Measurements from ENCODE around the gene ALDH1L1.
"Not testable (repeated sequence)": the region's sequence is repeated elsewhere in the genome, so short reads cannot be mapped to it uniquely, and the experiment has no call there.

The ALDH1L1 gene

DNA sequence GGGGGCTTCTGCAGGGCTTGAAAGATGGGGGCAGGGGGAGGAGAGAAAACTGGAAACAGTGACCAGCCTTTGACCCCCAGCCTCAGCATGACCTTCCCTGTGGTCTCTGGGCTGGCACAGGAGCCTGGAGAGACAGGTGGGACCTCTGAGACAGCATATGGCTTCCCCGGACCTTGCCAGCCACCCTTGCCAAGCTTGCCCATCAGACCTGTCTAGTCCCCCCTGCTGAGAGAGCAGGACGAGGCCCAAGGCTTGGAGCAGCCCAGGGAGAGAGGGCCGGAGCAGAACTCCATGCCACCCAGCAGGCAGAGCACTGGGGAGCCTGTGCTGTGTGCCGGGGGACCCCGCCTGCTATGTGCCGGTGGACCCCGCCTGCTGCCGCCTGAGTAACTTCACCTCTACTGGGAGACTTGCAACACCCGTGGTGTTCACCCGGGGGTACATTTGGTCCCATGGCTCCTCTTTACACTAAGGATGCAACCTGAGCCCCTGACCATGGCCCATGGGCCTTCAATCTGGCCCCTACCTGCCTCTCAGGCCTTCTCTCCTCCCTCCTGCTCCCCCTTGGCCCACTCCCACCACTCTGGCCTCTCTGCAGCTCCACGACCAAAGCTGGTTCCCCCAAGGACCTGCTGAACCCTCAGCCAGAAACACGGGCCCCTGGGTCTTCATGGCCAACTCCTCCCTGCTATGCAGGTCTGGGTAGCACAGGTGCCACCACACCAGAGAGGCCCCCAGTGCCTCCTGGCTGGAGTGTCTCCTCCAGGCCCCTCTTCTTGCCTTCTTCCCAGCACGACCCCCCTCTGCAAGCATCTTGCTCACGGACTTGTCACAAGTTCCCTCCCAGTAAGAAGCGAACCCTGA, 75.4 kb downstream of the ALDH1L1 start:
- no peak for DNase-seq

DNA sequence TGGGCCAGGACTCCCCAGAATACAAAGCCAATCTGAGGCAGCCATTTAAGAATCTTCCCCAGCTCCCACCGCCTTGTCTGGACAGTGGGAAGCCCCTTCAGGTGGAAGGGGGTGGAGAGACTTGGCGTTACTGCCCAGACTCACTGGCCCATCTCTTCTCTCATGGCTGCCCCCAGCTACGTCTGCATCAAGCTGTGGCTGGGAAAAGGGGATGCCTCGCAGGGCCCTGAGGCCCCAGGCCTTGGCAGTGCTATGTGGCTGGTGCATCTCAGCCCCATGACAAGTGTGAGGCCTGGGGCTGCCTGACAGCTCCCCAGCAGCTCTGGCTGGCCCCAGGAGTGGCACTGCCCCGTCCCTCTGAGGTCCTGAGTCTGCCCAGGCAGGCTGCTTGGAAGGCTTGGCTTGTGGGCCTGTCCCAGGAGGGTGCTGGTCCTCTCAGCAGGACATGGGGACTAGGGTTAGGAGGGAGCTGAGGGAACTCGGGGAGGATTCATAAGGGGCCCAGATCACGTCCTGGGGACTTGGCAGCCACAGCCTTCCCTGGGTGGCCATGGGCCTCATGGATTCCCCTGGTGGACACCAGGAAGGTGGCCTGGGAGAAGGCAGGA, 76.3 kb downstream of the ALDH1L1 start:
- DNase-seq = no peak

DNA sequence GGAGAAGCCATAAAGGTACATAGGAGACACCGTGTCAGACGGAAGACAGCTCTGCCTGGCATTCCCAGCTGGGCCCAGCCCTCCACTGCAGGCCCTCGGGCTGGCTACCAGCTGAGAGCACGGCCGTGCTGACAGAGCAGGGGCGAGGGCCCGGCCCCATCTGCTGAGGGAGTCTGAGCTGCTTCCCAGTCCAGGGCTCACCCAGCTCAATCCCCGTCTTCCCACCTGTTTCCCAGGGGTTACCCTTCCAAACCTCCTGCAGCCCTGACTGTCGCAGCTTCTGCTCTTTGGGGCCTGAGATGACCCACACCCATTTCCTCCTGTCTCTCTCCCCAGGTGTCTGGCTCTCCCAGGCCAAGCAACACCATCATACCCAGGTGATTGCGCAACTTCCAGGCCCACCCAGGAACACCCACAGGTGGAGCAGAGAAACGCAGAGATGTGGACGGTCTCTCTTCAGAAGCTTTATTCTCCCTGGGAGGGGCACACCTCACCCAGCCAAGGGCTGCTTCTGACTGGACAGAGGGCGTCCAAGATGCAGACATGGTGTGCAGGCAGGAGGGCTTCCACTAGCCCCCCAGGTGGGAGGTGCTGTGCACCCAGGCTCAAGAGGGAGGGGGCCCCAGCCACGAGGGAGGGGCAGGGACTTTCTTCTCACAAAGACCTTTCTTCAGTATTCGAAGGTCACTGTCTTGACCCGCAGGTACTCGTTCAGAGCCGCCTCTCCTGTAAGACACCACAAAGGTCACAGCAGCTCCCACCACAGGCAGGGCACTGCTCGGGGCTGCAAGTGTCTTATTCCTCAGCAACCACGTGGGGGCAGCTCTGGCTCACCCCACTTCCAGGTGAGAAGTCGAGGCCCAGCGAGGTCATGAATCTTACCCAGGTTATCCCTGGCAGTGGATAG, 77.0 kb downstream of the ALDH1L1 start:
- no peak for DNase-seq

DNA sequence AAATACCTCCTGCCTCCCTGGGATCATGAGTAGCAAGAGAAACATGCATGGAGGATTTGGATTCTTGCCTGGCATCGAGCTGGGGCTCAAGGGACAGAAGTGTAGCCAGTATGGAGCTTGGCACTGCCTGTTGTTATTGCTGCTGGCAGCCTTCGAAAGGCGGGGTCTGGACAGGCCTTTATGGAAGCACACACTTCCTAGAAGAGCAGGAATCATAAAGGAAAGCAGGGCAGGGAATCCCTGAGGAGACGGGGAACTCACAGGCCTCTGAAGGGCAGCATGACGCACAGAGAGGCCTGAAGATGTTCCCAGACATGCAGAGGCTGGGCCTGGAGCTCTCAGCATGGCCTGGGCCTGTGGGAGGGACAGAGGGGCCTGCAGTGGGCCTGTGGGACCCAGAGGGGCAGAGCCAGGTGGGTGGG, 77.8 kb downstream of the ALDH1L1 start:
- DNase-seq = no peak

DNA sequence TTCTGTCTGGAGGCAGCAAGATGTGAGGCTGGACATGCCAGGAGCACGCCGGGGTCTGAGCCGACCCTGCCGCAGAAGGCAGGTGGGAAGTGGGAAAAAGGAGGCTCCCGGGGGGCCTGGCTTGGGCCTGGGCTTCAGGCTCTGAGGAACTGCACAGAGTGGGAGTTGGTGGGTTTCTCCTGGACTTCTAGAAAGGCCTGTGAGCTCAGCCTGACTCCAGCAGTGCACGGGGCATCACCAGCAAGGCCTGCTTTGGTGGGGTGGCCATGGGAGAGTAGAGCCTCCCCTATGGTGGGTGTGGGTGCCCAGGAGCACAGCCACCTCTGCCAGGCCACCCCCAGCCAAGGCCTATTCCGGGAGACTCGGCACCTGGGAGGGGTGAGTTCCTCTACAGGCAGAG, 78.4 kb downstream of the ALDH1L1 start:
- no peak for DNase-seq

DNA sequence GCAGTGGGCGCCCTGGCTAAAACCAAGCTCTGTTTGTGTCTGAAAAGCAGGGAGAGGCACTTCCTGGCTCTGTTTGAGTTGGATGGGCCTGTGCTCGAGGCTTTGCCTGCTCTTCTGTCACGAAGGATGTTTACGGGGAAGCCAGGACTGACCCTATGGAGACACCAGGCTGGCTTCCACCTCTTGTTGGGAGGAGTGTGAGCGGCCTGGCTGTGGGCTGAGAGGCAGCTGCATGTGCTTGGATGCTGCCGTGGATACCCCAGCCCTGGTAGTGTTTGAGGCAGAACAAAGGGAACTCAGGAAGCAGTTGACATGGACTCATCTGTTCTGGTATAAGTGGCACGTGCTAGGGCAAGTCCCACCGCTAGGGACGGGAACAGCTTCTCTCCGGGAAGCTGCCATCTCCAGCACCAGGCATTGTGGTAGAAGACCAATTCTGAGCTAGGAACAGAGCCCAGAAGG, 78.8 kb downstream of the ALDH1L1 start:
- no peak for DNase-seq

DNA sequence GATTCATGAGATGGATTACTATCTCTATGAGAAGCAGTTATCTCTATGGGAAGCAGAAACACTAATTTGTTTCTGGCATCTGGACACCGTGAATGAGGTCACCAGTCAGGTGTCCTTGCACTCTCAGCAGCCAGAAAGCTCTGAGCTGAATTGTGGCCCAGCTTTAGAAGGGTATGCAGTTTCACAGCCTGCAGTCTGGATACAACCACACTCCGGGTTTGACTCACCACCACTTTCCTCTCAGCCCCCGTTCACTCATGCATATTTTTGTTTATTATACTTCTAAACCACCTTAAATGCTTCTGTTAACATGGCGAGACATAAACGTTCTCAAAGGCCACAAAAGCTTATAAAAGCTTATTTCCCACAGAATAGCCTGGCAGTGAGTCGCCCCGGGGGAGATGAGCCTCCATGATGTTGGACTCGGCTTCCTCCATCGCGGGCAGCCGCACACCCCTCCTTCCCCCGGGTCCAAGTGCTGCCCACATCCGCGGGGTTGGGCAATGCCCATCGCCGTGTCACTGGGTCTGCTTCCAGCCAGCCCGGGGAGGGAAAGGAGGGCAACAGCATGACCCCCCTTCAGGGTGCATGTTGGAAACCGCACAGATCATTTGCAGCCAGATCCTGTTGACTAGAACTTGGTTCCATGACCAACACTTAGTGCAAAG, 79.6 kb downstream of the ALDH1L1 start:
- no peak for DNase-seq

DNA sequence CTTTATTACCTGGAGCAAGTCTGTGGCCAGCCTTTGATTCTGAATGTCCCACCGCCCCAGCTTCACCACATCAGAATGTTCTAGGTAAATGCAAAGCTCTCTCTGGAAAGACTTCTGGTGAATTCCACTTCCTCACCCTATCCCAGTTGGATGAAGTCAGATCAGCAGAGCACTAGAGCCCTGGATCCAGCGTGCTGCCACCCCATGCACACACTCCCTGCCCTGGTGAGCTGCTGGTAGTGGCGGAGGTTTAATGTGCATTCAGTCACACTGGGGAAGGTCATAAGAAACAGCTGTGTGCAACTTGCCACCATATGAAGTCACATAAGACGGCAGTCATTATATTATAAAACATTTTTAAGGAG, 80.1 kb downstream of the ALDH1L1 start:
- no peak for DNase-seq

DNA sequence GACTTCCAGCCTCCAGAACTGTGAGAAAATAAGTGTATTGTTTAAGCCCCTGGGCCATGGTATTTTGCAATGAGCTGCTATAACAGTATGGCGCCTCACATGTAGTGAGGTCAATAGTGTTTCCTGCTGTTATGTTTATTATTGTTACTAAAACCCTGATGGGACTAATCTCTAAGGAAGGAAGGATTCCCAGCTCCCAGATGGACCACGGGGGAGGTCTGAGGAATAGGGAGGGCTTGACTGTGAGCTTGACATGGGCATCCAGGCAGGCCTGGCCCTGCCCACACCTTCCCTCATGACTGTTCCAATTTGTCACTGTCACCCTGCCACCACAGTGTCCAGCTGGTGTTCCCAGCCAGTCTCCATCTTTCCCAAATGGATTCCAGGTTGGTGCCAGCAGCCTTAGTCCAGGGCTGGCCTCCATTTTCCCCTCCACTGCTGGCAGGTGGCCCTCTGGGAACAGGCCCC, 82.0 kb downstream of the ALDH1L1 start:
- DNase-seq = no peak

DNA sequence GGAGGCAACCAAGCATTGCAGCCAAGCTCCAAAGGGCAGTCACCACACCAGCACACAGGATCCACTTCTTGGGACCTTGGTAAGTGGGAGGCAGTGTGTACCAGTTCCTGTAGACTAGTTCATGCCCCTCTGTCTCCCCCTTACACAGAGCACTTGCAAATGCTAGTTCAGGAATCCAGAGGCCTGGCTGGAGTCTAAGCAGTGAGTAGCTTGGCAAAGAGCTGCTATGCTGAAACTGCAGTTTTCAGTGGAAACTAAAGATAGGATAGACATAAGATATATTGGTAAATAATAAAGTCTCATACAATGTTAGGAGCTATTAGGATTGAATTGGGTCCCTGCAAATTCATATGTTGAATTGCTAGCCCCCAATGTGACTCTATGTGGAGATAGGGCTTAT, 82.6 kb downstream of the ALDH1L1 start:
- DNase-seq = no peak

DNA sequence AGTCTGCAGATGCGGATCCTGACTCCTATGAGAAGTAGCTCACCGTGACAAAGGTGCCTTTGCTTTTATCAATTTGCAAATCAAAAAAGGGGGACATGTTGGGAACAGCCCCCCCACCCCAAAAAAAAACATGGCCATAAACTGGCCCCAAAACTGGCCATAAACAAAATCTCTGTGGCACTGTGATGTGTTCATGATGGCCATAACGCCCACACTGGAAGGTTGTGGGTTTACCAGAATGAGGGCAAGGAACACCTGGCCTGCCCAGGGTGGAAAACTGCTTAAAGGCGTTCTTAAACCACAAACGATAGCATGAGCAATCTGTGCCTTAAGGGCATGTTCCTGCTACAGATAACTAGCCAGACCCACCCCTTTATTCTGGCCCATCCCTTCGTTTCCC, 84.1 kb downstream of the ALDH1L1 start:
- not testable (repeated sequence) for DNase-seq

DNA sequence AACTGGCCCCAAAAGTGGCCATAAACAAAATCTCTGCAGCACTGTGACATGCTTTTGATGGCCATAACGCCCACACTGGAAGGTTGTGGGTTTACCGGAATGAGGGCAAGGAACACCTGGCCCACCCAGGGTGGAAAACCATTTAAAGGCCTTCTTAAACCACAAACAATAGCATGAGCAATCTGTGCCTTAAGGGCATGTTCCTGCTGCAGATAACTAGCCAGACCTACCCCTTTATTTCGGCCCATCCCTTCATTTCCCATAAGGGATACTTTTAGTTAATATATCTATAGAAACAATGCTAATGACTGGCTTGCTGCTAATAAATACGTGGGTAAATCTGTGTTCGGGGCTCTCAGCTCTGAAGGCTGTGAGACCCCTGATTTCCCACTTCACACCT, 88.3 kb downstream of the ALDH1L1 start:
- not testable (repeated sequence) for DNase-seq

DNA sequence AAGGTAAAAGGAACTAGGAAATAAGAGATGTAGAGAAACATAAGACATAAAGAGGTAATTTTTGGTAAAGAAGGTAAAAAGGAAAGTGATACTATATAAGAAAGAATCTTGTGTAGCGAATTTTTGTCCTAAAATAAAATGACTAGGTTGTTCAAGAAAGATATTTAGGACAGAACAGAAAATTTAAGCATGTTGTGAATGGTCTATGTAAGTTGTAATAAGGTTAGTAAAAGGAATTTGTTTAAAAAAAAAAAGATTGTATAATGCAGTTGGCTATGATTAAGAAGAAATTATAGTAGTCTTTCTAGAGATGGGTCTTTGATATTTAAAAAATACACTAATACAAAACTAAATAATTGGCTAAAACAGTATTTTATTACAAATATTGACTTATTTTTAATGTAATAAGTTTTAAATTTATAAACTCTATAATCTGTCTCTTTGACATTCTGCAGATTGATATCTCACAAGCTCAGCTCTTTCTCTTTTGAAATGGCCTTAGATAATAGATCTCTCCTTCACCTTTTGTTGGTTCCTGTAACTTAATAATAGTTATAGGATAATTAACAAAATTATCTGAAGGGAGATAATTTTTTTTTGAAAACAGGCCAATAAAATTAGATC, 92.7 kb downstream of the ALDH1L1 start:
- no peak for DNase-seq

DNA sequence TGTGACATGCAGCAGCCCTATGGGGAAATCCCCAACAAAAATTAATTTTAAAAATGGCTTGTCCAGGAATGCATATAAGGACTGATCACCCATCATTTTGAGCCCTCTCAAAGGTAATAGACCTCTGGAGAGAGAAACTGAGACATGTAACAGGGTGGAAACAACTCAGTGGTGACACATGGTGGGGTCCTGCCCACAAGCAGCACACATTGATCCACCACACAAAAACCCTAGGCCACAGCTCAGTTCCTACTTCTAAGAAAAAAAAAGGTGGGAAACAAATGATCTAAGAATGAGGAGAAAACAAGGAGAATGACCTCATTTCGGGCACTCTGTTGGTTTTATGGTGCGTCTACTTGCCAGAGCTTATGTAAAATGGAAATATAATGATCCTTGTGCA, 94.5 kb downstream of the ALDH1L1 start:
- no peak for DNase-seq

DNA sequence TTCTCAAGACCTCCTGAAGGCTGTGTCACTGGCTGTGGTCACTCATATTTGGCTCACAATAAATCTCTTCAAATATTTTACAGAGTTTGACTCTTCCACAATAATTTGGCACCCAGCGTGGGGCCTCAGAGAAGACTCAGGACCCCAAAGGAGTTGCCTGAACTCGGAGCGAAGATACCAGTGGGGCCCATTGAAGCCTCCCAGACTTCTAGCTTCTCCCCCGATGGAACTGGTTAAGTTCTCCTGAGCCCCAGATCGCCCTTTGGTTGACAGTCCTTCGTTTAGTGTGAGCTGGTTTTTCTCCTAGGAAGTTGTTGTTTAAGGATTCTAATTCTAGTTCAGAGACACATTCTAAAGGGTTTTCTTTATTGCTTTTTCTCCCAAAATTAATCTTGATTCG, 95.1 kb downstream of the ALDH1L1 start:
- no peak for DNase-seq

DNA sequence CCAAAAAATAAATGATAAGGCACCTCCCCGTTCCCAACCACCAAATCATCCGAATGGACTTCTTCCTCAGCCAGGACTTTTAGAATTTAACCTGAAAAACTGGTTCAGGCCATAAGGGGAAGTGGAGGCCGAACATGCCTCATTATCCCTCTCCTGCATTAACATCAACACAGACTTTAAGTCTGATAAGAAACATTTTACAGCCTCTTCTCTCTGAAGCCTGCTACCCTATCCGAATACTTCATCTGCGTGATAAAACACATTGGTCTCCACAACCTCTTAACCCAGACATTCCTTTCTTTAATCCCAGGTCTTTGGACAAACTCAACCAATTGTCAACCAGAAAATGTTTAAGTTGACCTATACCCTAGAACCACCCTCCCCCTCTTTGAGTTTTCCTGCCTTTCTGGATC, 95.6 kb downstream of the ALDH1L1 start:
- no peak for DNase-seq

DNA sequence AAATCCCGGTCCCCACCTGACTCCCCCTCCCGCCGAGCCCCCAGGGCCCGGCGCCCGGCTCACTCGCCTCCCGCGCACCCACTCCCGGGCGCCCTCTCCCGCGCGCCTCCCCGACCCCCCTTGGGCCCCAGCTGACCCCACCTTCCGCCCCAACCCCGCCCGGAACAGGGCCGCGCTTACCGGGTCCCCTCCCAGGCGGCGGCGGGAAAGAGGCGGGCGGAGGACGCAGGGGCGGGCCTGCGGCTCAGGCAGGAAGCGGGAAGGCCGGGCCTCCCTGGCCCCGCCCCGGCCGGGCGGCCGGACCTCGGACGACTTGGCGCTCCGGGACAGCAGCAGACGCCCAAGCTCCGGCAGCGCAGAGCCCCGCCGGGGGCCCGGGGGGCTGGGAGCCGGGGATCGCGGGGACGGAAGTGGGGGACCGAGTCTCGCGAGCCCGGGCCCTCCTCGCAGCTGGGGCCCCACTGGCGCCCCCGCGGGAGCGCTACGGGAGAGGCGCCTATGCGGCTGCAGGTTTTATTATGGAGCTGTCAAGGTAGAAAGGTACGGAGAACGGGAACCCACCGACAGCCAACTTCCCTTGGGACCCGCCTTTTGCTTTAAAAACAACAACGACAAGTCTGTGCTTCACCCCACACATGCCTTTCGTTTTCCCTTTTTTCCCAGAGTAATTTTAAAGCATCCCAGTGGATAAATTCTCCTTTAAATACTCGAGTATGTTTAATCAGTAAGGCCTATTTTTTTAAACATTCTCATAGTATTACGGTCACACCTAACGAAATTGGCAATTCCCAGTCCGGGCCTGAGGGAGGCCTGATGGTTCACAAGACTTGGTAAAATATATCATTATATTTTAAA, 96.2 kb downstream of the ALDH1L1 start, which contains the start of gene SLC41A3:
SLC41A3 (minus strand) TSS at position 212 of the 855 bp plus-strand sequence. CDS start 15,905 bp downstream, outside the sequence.
- DNase-seq = peak; percentile 82

DNA sequence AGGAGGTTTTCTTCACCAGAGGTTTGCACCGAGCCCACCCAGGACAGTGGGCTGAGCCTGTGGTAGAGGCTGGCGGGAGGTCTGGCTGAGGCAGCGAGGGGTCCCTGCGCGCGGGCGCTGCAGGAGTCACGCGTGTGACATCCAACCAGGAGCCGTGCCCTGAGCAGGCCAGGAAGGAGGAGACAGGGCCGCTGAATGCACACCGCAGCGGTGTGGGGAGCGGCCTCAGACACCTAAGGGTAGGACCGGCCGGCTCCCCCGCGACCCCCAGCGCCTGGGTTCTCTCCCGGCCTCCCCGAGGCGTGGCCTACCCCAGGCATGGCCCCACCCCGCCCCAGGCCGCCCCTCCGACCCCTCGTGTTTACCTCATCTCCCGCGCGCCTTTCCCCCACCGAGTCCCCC, 96.9 kb downstream of the ALDH1L1 start:
- peak; percentile 14 for DNase-seq

DNA sequence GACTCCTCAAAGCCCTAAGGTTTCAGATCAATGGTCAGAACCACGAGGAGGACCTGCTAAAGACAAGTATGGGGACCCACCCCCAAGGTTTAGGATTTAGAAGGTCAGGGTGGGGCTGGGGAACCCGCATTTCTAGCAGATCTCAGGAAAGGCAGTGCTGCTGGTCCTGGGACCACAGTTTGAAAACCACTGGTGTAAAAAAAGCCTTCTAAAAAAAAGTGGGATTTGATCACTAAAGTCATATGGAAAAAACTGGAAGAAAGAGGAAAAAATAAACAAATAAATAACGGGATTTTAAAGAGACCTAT, 97.3 kb downstream of the ALDH1L1 start:
- DNase-seq = no peak

DNA sequence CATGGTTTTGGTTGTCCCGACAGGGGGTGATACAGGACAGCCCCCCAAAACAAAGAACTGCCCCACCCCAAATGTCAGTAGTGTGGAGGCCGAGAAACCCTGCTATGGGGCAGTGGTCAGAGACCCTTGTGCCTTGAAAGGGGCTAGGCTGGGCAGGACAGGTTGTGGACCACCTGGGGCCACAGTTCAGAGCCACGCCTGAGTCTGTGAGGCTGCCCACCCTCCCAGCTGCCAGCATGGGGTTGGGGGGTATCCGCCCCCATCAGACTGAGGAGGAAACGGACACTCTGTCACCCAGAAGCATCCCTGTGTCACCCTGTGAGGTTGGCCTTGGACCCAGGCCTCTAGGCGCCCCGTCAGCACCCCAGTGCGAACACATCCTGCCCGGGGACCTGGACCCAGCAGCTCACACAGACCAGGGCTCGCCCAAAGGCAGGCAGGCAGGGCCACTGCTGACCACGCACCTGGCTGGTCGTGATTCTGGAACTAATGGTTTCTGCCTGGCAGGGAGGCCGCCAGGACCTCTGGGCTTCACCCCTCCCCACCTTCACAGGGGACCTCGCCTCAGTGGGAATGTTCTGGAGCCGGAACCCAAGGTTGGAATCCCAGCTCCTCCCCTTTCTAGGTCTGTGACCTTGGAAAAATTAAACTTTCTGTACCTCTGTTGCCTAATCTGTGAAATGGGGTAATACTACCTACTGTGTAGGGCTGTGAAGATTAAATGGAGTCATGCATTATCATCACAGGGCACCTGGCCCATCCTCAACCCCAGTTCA, 97.8 kb downstream of the ALDH1L1 start:
- DNase-seq = no peak
